OCI-M2 (cell line): ENCODE measurements around the gene VWF.

Source experiments
- DNase-seq: peaks from one replicate; lab custom pipeline; 2025; ENCODE audit not compliant: unreplicated experiment; lab: John Stamatoyannopoulos, UW

The VWF gene

DNA sequence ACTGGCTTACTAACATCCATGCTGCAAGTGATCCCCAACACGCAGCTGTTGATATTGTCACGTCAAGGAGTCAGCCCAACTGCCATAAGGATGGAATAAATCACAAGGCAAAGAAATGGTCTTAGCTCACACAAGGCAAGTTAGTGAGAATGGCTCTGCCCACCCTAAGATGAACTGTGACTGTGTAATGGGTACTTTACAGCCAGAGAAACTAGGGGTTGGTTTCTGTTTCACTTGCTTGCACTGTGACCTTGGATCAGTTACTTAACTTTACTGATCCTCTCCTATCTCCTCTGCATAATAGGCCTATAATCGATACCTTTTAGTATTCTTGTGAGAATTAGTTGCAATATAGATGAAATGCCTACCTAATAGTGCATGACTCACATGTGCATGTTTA is 127.2 kb downstream of the VWF start:
- no peak for DNase-seq

DNA sequence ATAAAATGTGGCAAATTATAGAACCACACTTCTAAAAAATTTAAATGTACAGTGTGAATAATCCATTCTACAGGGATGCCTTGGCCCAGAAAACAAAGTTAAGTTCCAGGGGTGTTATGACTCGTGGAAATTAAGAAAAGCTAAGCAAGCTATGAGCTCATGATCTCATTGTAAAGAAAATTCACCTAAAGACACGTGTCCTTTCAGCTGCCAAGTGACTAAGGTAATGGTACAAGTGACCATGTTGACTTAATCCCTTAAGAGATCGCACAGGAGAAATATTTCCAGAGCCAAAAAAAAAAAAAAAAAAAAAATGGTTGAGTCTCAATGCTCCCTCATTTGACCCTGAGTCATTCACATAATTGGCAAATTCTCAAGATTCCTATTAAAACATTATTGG is 128.0 kb downstream of the VWF start:
- DNase-seq = no peak

DNA sequence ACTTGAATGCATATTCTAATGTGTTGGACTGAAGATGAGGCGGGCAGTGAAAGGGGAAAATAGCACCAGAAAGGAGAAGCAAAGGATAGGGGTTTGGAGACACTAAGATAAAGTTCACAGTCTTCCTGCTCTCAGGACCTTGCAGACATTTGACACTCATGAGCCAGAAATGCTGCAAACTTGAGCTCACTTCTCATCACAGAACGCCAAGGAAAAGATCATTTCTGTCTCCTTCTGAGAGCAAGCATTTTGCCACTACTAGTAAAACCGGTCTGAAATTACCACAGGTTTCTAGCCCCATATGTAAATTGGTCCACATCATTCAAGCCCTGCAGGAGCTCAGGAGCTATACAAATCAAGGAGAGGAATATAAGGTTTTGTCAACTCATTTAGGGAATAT is 134.8 kb downstream of the VWF start:
- DNase-seq = no peak

DNA sequence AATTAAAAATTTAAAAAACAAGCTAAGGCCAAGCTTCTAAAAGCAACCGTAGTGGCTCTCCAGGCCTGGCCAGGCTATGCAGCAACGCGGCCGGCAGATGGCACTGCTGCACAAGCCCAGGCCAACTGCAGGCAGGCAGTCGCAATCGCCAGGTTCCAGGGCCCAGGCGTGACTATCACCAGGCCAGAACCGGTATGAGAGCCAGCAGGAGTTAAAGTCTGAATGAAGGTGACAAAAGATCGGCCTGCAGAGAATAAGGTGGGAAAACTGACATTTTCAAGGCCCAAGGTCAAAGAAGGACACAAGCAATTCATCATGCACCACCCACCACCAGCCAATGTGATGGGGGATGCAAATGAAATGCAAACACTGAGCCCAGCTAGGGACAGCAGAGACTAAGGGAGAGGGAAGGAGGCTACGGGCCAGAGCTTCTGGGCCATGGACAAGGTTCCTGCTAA is 135.8 kb downstream of the VWF start:
- no peak for DNase-seq

DNA sequence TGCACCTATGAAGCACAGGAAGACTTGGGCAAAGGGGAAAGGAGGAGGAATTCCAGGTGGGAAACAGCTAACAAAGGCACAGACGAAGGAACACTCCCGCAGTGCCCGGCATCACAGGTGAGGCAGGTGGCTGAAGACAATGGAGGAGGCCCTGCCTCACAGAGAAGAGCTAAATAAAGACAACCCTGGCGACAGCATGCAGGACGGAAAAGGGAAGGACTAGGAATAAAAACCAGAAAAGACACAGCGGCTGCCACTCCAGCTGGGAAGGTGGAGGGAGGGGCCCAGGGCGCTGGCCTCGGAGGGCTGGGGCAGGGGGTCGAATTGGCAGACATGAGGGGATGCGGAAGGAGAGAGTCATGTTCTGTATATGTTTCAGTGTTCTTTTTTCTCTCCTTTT is 136.4 kb downstream of the VWF start:
- no peak for DNase-seq

DNA sequence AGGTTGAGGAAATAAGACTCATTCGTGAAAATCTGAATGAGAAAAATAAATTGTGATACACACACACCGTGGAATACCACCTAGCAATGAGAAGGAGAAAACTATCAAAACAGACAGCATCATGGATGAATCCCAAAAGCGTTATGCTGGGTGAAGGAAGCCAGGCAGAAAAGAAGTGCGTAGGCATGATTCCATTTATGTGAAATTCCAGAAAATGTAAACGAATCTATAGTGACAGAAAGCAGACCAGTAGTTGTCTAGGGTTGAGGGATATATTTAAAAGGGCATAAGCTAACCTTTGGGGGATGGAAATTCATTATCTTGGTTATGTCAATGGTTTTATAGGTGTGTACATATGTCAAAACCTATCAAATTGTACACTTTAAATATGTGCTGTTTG is 136.9 kb downstream of the VWF start:
- no peak for DNase-seq

DNA sequence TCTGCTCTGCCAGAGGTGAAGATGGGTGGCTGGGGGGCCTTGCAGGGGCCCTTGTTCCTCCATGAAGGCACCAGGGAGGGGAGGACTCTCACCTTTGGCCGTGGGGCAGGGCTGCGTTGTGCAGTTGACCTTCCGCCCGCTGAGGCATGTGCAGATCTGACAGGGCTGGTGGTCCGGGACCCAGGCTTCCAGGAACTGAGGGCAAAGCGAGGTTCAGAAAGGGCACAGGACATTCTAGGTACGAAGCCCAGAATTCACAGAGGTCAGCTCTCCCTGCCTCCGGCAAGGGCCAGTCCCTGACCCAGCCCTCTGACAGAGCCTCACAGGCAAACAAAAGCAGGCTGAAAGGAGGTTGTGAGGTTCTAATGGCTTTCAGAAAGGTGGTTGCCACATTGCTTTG is 139.0 kb downstream of the VWF start:
- no peak for DNase-seq

DNA sequence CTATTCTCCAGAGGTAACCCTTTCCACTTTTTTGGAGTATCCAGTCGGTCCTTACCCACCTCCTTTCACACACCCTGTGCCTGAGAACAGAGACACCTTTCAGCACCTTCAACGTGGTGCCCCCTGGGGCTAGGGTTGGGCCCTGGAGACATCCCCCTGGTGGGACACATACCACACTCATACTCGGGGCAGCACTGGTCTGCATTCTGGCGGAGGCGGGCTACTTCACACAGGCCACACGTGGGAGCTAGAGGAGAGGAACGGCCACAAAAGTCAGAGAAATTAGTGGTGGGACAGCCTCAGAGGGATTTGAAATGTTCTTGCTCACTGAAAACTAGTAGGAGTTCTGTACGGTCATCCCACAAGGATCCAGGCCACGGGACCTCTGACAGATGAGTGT is 139.6 kb downstream of the VWF start:
- no peak for DNase-seq

DNA sequence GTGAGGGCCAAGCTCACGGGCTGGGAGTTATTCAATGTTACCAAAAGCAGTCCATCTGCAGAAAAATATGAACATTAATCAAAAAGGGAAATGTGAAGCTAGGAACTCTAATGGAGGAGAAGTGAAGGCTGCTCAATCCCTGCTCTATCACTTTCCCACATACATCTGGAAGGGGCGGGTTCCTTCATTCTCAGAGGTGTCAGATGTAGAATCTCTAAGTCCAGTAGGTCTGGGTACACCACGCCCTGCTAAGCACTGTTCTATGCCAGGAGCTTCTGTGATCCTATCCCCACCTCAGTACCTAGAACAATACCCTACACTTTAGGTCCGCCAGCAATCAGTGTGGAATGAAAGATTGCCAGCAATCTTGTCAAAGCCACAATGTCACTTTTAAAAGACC is 142.4 kb downstream of the VWF start:
- no peak for DNase-seq

DNA sequence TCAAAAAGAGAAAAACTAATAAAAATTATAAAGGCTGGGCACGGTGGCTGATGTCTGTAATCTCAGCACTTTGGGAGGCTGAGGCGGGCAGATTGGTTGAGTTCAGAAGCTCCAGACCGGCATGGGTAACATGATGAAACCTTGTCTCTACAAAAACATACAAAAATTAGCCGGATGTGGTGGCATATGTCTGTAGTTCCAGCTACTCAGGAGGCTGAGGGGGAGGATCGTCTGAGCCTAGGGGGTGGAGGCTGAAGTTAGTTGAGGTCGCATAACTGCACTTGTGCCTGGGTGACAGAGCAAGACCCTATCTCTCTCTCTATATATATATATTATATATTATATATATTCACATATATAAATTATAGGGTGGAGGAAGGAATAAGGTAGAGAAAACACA is 146.9 kb downstream of the VWF start:
- DNase-seq = no peak

DNA sequence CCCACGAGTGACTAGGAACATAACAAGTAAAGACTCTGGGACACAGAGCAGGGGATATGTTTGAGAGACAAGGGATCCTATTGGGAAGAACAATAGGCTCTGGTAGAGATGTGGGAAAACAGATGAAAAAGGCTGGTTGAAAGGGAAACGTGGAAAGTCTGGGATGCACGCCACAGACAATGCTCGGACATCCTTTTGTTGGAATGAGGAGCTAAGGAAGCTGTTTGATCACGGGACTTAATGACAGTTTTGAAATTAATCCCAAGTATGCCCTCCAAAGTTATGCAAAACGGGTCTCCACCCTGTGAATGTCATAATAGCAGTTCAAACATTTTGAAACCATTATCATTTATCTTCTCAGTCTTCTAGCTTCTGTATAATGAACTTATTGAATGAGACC is 147.8 kb downstream of the VWF start:
- no peak for DNase-seq

DNA sequence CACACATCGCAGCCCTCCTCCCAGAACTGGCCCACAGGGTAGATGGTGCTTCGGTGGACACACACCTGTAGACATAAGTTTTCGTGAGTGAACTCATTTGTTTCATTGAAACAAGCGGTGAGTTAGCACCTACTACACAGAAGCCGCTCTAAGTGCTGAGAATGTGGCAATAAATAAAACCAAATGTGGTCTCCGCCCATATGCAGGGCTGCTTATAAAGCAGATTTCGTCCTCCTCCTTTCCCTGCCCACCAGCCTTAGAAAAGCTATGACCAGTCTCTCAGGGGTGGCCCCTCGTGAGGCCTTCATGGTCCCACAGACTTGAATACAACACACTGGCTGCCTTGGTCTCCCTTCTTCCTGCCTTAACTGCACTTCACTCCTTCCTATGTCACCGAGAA is 148.3 kb downstream of the VWF start:
- no peak for DNase-seq

DNA sequence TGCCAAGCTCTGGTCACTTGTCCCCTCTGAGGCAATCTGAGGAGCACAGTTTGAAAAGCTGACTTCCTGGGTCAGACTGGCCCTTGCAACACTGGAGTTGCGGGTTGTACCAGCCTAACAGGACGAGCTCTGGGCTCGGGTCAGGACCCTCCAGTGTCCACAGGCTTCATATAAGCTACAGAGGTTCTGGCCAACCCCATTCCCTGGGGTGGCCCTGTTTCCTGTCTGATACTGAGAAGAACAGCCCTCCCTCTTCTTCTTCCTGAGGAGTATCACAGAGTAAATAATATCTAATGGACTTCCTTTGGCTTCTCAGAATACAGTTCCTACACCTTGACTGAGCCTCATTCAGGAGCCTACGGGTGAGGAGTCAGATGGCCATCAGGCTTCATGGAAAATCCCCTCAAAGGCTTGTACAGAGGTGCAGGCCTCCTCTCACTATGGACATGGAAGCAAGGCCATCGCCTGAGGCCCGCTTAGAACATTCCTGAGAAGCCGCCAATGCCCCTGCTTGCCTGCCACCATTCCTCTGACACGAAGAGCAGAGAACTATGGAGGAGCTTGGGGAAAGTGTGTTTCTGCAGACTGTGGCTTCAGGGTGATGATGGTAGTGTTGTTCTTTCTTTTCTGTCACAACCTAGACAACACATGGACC is 150.9 kb downstream of the VWF start:
- no peak for DNase-seq

DNA sequence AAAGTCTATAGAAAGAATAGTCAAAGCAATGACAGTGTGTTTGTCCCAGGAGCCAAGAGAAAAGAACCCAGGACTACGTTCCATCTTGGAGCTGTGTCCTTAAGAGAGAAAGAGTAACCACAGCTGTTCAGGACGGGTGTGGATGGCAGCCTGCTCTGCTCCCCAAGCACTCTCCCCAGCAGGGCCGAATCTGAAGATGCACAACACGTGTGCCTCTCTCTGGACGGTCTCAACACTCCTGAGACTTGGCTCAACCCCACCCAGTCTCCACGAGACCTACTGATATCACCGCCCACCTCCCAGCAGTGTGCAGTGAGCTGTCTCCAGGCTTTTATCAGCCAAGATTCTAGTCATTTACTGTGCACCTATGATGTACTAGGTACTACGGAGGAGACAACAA is 152.1 kb downstream of the VWF start:
- no peak for DNase-seq

DNA sequence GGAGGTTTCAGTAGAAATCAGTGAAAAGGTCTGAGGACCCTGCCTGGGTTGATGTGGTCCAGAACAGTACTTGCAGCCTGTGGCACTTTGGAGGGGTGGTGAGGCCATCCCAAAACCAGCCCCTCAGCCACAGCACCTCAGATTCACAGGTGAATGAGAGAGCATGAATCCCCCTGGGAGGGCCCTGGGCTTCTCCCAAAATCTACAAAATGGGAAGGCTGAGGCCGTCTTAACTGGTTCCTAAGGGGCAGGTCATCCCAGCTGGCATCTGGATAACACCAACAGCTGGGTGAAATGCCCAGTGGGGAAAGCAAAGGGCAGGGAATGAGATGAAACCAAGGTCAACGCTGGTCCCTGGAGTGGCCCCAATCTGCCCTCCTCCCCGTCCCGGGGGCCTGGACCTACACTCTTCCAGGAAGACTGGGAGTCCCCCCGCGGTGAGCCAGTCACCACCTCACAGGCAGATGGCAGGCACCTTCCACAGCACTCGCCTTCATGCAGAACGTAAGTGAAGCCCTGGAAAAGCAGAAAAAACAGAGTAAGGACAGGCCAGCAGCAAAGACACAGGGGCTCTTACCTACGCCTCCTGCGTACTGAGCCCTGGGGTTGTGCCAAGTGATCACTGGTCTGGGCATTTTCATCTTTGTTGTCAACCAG is 153.1 kb downstream of the VWF start:
- DNase-seq = no peak

DNA sequence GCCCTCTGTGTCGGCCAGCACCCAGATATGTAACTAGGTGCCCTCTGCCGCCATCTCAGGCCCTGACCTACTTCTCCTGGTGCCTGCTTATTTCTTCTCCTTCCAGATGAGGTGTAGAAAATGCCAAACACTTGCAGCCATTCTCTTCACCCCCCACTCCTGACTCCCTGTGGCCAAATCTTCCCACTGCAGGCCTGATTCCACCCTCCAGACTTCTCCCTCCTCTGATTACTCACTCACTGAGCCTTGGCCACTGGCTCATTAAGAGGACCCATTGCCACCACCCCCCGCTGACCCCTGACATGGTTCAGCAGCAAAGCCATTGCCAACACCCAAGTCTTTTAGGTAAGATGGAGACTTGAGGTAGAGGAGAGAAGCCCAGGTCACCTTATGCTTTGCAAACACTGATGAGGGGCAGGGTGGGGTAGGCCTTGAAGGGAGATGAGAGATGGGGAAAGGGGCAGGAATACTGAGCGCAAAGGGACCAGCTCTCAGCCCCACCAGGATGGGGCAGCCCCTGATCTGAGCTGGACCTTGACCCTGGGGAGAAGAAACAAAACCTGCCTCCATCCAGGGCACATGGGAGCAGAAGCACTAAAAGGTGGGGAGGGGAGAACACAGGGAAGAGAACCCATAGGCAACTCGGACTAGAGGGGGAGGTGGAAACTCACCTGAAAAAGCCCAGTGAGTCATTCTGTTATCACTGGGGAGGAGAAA is 154.3 kb downstream of the VWF start:
- DNase-seq = no peak

DNA sequence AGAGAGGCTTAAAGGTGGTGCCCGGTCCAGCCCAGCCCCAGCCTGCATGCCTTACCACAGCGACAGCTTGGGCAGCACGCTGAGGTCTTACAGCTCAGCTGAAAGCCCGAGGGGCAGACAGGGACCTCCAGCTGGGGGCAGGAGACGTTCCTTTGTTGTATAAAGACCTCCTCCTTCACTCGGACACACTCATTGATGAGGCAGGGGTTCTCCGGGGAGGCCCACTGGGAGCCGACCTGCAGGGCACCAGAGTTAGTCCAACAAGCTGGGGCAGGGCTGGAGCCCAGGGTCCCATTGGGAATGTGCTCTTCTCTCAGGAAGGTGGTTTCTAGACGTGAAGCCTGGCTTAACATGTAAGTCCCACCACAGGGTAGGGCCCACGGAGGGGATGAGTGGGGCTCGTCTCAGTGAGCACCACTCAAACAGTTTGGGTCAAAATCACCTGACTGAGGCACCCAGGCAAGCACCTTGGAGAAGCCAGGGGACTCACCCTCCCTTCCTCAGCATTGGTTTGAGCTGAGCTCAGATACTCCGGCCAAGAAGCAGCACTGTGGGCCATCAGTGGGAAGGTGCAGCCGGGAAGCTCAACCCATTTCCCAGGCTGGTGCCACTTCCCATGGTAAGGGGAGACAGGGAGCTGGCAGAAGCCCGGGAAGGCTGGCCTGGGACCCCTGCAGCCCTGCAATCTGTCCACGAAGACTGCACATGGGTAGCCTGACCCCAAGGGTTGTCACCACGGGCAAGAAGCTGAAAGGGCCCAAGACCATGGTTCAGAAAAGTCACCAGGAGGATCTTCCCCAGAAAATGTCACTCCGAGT is 155.1 kb downstream of the VWF start:
- no peak for DNase-seq

DNA sequence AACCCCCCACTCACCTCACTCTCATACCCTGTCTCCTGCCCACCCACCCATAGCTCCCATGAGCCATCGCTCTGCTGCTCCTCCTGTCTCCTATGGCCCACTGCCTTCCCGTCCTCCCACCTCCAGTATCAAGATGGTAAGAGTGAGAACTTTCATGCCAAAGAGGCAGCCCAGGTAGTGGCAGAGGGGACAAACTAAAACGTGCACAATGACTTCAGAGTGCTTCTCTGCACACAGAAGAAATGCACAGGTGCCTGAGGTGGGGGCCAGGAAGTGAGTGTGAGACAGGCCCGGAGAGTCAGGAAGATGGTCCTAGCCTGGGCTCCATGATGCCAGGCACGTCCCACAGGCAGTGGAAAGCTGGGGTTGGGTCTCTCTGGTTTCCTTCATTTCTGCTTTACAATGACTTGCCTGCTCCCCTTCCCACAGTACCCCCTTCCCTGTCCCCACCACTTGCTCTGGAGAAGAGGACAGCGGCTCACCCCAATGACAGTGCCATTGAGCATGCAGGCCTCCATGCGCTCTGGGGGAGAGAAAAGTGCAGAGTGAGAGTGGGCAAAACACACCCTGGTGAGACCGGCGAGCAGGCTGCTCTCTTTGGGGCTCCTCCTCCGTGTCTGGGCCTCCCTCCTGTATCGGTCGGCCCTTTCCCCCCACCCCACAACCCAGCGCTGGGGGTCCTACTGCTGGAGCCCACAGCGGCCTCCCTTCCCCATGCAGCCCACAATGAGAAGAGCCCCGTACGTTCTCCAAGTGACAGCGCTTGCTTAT is 156.6 kb downstream of the VWF start:
- DNase-seq = no peak

DNA sequence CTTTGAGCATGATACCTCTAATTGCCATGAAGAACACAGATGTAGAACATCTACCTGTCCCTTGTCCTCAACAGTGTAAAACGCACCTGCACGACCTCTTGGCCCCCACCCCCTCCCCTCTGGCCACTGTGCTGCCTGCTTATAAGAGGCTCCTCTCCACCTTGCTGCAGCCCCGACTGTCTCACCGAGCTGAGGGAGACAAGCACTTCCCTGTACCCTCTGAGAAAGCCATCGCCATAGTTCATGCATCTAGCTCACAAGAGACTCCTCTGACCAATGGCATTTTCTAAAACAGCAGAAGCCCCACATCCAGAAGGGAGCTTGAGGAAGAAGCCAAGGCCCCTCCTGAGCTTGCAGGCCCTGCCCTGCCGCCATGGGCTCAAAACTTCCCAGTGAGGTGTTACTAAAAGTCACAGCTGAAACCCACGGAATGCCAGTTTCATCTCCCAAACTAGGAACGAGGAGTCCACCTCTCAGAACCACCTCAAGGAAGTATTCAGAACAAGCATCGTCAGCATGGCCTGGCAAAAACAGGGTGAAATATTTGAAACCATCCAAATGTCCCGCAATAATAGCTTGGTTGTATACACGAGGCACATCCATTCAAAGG is 157.9 kb downstream of the VWF start:
- DNase-seq = no peak

DNA sequence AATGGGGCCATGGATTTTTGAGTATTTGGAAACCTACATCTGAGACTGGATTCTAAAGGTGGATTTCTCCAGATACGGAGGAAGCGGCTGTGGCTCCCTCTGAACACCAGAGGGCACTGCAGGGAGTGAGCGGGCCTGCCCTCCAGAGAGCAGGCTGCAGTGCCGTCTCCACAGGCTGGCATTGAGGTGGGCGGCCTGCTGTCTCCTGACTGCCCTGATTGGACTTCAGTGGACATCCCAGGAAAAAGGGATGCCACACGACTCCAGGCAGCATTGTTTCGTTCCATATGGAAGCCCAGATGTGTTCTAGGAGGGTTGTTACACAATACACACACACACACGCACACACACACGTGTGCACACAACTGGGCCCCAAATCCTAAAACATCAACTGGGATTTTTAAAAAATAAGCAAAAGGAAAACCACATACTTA is 158.5 kb downstream of the VWF start:
- DNase-seq = no peak
